ENCODE results near the gene TMED5.

- TF ChIP-seq REST (IDR thresholded peaks at IDR 0.05; ENCODE audit: insufficient read depth in 1 of 2, low read depth in 2 of 2, low read length in 2 of 2) (no peak), POLR2AphosphoS5 (IDR thresholded peaks at IDR 0.05; ENCODE audit: low read depth, low read length) (no peak), TAF1 (IDR thresholded peaks at IDR 0.05; ENCODE audit: borderline replicate concordance, insufficient read depth, low read length) (no peak), SIN3A (IDR thresholded peaks at IDR 0.05; ENCODE audit: borderline replicate concordance, insufficient read depth, low read length) (no peak), FOXP2 (optimal IDR thresholded peaks at IDR 0.05; ENCODE audit: borderline replicate concordance, extremely low read depth, extremely low read length, insufficient read depth) (no peak)
These were observed 78.1 kb downstream of the TMED5 start for GRCh38 chr1:93102142-93102541.
